ENCODE results near the gene TGIF1. TPM values are rescaled to one million over a fixed set of nuclear protein-coding genes. Genes with fewer than 3 reads are reported as not detected.

TGIF1 gene
- total and polyA plus RNA-seq, 10 of the 15 experiments (the other 5 are each of a cell fraction or from before 2014, with no cell fraction given): 1.8 to 8.5 (median 6.4) TPM

DNA sequence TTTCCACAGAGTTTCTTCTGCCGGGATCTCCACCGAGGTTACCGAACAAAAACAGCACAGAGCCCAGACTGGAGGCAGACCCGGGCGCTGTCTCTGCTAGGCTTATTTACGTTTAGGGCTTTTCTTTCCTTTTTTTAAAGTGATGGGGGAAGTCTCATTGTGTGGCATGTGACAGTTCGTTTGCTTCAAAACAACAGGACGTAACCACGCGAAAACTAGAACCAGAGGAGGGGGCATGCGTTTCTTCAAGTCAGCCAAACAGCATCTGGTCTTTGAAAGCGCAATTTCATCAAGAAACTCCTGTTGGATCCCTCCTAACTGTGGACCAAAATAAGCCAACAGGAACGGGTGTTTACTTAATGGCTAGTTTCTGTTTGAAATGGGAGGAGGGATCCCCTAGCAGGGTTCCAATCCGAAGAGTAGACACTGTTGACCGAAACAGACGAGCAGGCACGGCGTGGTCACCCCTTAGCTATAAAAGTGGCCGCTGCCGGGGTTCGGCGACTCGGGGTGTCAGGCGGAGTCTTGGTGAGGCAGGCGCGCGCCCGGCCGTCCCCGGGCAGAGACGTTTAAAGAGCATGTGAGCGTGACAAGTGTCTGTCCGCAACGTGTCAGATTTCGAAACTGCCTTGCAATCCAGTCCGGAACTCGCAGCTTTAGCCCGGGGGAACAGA lies 997 bp upstream of the TGIF1 start (continued):
- TF ChIP-seq ETV6 (conservative IDR thresholded peaks at IDR 0.05 in 1 of 2, IDR thresholded peaks at IDR 0.05 in 1 of 2; ENCODE audit: borderline replicate concordance in 1 of 2, low read depth in 1 of 2) (peak in 1 of 2 experiments; percentile 38; a peak in 1 of 4 replicates), IRF4 (IDR thresholded peaks at IDR 0.05; ENCODE audit: low read depth, low read length) (peak; percentile 54; the same call in 1 of the 2 replicates), SIX5 (IDR thresholded peaks at IDR 0.05; ENCODE audit: low read depth, low read length, severe bottlenecking) (peak; percentile 29), MTA3 (IDR thresholded peaks at IDR 0.05; ENCODE audit: borderline replicate concordance, low read length) (peak; percentile 53; the same call in 1 of the 2 replicates), TCF12 (IDR thresholded peaks at IDR 0.05; ENCODE audit: low read depth, low read length) (peak; percentile 54; the same call in 1 of the 2 replicates), NFIC (IDR thresholded peaks at IDR 0.05; ENCODE audit: low read depth, low read length) (peak; percentile 47; the same call in 1 of the 2 replicates), SMAD5 (IDR thresholded peaks at IDR 0.05; ENCODE audit: low read depth) (no peak), STAT1 (conservative IDR thresholded peaks at IDR 0.05) (no peak), CREB1 (IDR thresholded peaks at IDR 0.05; ENCODE audit: low read depth) (peak; percentile 67; the same call in 1 of the 2 replicates)
- TF ChIP-seq, protein P1, sequence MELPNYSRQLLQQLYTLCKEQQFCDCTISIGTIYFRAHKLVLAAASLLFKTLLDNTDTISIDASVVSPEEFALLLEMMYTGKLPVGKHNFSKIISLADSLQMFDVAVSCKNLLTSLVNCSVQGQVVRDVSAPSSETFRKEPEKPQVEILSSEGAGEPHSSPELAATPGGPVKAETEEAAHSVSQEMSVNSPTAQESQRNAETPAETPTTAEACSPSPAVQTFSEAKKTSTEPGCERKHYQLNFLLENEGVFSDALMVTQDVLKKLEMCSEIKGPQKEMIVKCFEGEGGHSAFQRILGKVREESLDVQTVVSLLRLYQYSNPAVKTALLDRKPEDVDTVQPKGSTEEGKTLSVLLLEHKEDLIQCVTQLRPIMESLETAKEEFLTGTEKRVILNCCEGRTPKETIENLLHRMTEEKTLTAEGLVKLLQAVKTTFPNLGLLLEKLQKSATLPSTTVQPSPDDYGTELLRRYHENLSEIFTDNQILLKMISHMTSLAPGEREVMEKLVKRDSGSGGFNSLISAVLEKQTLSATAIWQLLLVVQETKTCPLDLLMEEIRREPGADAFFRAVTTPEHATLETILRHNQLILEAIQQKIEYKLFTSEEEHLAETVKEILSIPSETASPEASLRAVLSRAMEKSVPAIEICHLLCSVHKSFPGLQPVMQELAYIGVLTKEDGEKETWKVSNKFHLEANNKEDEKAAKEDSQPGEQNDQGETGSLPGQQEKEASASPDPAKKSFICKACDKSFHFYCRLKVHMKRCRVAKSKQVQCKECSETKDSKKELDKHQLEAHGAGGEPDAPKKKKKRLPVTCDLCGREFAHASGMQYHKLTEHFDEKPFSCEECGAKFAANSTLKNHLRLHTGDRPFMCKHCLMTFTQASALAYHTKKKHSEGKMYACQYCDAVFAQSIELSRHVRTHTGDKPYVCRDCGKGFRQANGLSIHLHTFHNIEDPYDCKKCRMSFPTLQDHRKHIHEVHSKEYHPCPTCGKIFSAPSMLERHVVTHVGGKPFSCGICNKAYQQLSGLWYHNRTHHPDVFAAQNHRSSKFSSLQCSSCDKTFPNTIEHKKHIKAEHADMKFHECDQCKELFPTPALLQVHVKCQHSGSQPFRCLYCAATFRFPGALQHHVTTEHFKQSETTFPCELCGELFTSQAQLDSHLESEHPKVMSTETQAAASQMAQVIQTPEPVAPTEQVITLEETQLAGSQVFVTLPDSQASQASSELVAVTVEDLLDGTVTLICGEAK (IDR thresholded peaks at IDR 0.05; ENCODE audit: borderline replicate concordance): no peak
- TF ChIP-seq, protein P2, sequence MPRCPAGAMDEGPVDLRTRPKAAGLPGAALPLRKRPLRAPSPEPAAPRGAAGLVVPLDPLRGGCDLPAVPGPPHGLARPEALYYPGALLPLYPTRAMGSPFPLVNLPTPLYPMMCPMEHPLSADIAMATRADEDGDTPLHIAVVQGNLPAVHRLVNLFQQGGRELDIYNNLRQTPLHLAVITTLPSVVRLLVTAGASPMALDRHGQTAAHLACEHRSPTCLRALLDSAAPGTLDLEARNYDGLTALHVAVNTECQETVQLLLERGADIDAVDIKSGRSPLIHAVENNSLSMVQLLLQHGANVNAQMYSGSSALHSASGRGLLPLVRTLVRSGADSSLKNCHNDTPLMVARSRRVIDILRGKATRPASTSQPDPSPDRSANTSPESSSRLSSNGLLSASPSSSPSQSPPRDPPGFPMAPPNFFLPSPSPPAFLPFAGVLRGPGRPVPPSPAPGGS (IDR thresholded peaks at IDR 0.05; ENCODE audit: borderline replicate concordance, insufficient read depth, low read depth, low read length, poor library complexity, severe bottlenecking): no peak
- TF ChIP-seq, protein P3, sequence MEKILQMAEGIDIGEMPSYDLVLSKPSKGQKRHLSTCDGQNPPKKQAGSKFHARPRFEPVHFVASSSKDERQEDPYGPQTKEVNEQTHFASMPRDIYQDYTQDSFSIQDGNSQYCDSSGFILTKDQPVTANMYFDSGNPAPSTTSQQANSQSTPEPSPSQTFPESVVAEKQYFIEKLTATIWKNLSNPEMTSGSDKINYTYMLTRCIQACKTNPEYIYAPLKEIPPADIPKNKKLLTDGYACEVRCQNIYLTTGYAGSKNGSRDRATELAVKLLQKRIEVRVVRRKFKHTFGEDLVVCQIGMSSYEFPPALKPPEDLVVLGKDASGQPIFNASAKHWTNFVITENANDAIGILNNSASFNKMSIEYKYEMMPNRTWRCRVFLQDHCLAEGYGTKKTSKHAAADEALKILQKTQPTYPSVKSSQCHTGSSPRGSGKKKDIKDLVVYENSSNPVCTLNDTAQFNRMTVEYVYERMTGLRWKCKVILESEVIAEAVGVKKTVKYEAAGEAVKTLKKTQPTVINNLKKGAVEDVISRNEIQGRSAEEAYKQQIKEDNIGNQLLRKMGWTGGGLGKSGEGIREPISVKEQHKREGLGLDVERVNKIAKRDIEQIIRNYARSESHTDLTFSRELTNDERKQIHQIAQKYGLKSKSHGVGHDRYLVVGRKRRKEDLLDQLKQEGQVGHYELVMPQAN (conservative IDR thresholded peaks at IDR 0.05): peak; percentile 64
- TF ChIP-seq, protein P4, sequence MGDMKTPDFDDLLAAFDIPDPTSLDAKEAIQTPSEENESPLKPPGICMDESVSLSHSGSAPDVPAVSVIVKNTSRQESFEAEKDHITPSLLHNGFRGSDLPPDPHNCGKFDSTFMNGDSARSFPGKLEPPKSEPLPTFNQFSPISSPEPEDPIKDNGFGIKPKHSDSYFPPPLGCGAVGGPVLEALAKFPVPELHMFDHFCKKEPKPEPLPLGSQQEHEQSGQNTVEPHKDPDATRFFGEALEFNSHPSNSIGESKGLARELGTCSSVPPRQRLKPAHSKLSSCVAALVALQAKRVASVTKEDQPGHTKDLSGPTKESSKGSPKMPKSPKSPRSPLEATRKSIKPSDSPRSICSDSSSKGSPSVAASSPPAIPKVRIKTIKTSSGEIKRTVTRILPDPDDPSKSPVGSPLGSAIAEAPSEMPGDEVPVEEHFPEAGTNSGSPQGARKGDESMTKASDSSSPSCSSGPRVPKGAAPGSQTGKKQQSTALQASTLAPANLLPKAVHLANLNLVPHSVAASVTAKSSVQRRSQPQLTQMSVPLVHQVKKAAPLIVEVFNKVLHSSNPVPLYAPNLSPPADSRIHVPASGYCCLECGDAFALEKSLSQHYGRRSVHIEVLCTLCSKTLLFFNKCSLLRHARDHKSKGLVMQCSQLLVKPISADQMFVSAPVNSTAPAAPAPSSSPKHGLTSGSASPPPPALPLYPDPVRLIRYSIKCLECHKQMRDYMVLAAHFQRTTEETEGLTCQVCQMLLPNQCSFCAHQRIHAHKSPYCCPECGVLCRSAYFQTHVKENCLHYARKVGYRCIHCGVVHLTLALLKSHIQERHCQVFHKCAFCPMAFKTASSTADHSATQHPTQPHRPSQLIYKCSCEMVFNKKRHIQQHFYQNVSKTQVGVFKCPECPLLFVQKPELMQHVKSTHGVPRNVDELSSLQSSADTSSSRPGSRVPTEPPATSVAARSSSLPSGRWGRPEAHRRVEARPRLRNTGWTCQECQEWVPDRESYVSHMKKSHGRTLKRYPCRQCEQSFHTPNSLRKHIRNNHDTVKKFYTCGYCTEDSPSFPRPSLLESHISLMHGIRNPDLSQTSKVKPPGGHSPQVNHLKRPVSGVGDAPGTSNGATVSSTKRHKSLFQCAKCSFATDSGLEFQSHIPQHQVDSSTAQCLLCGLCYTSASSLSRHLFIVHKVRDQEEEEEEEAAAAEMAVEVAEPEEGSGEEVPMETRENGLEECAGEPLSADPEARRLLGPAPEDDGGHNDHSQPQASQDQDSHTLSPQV (IDR thresholded peaks at IDR 0.05): no peak
- TF ChIP-seq, protein P5, sequence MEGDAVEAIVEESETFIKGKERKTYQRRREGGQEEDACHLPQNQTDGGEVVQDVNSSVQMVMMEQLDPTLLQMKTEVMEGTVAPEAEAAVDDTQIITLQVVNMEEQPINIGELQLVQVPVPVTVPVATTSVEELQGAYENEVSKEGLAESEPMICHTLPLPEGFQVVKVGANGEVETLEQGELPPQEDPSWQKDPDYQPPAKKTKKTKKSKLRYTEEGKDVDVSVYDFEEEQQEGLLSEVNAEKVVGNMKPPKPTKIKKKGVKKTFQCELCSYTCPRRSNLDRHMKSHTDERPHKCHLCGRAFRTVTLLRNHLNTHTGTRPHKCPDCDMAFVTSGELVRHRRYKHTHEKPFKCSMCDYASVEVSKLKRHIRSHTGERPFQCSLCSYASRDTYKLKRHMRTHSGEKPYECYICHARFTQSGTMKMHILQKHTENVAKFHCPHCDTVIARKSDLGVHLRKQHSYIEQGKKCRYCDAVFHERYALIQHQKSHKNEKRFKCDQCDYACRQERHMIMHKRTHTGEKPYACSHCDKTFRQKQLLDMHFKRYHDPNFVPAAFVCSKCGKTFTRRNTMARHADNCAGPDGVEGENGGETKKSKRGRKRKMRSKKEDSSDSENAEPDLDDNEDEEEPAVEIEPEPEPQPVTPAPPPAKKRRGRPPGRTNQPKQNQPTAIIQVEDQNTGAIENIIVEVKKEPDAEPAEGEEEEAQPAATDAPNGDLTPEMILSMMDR (IDR thresholded peaks at IDR 0.05 in 2 of 3, conservative IDR thresholded peaks at IDR 0.05 in 1 of 3; ENCODE audit: control insufficient read depth in 2 of 3, extremely low read depth in 1 of 3, insufficient read depth in 1 of 3, low read depth in 3 of 3, low read length in 3 of 3): no peak

Data from GM12878 (cell line).